Stimulated activated naive CD8-positive, alpha-beta T cell treated with anti-CD3 and anti-CD28 coated beads, Interleukin-15, Interleukin-2, amounts not matched to agents 100 U/mL and 50 U/mL, for 24 hours (primary cell): ENCODE measurements around the gene C1QTNF2.
A peak's percentile ranks its signal among the peaks of the same experiment; 100 is the strongest.
"Not testable (repeated sequence)": the region's sequence is repeated elsewhere in the genome, so short reads cannot be mapped to it uniquely, and the experiment has no call there.

Experiments
- ATAC-seq: fragments of 150-1000 bp; cut with Tn5 transposase; one replicate; pipeline ENCODE4 v1.10.0; 2021
- DNase-seq: peaks from one replicate; pipeline ENCODE4 v3.0.0; 2021

C1QTNF2 gene

GRCh38 chr5:160341309-160341870 lies 29.0 kb downstream of the C1QTNF2 start:
- DNase-seq (no peak), ATAC-seq (no peak)

- not testable (repeated sequence) for ATAC-seq, DNase-seq
These were observed 29.9 kb downstream of the C1QTNF2 start for GRCh38 chr5:160340513-160340912.

GRCh38 chr5:160339406-160340130 lies 30.9 kb downstream of the C1QTNF2 start:
- DNase-seq (no peak), ATAC-seq (peak; percentile 46)

GRCh38 chr5:160334716-160335115 lies 35.7 kb downstream of the C1QTNF2 start:
- not testable (repeated sequence) for DNase-seq, ATAC-seq

GRCh38 chr5:160333721-160334120 lies 36.7 kb downstream of the C1QTNF2 start:
- ATAC-seq (no peak), DNase-seq (no peak)

- DNase-seq: peak; percentile 17
- peak; percentile 63 for ATAC-seq
These were observed 40.2 kb downstream of the C1QTNF2 start for GRCh38 chr5:160330212-160330611.

GRCh38 chr5:160327818-160328217 lies 42.6 kb downstream of the C1QTNF2 start:
- no peak for DNase-seq
- ATAC-seq: no peak

GRCh38 chr5:160326981-160327380 lies 43.4 kb downstream of the C1QTNF2 start:
- no peak for ATAC-seq

GRCh38 chr5:160325716-160326115 lies 44.7 kb downstream of the C1QTNF2 start:
- DNase-seq (no peak), ATAC-seq (no peak)

More at GRCh38 chr5:160326981-160327380, 43.4 kb downstream of the C1QTNF2 start:
- DNase-seq: no peak

- ATAC-seq: no peak
- DNase-seq: no peak
These were observed 45.5 kb downstream of the C1QTNF2 start for GRCh38 chr5:160324886-160325285.

GRCh38 chr5:160318409-160318808 lies 52.0 kb downstream of the C1QTNF2 start:
- DNase-seq (no peak), ATAC-seq (no peak)

GRCh38 chr5:160317434-160317833 lies 53.0 kb downstream of the C1QTNF2 start:
- ATAC-seq (no peak), DNase-seq (no peak)

GRCh38 chr5:160315968-160316367 lies 54.5 kb downstream of the C1QTNF2 start:
- ATAC-seq (no peak), DNase-seq (no peak)

GRCh38 chr5:160312960-160313727 lies 57.3 kb downstream of the C1QTNF2 start:
- no peak for DNase-seq
- no peak for ATAC-seq

- ATAC-seq (peak; percentile 51), DNase-seq (peak; percentile 19)
These were observed 58.1 kb downstream of the C1QTNF2 start, which contains the start of gene CCNJL for GRCh38 chr5:160312134-160312959. Gene CCNJL (minus strand): TSS chr5:160312564. CDS start chr5:160311923, 641 bp downstream.

GRCh38 chr5:160311491-160312133 lies 58.8 kb downstream of the C1QTNF2 start:
- ATAC-seq (no peak), DNase-seq (no peak)

GRCh38 chr5:160310552-160311295 lies 59.7 kb downstream of the C1QTNF2 start:
- ATAC-seq (no peak), DNase-seq (no peak)

- DNase-seq (no peak), ATAC-seq (no peak)
These were observed 60.3 kb downstream of the C1QTNF2 start for GRCh38 chr5:160310140-160310539.

- DNase-seq (no peak), ATAC-seq (no peak)
These were observed 63.7 kb downstream of the C1QTNF2 start for GRCh38 chr5:160306696-160307095.

GRCh38 chr5:160305319-160305718 lies 65.1 kb downstream of the C1QTNF2 start:
- ATAC-seq: no peak
- no peak for DNase-seq

- DNase-seq (no peak), ATAC-seq (no peak)
These were observed 66.7 kb downstream of the C1QTNF2 start for GRCh38 chr5:160303690-160304089.
